Activated CD8-positive, alpha-beta T cell treated with anti-CD3 and anti-CD28 coated beads, Interleukin-2, amount 10 ng/mL, durations not matched to agents 7 days and 5 days (primary cell): Measurements from ENCODE around the gene NXNL1. TPM values are rescaled to one million over a fixed set of nuclear protein-coding genes. Genes with fewer than 3 reads are reported as not detected.

Experiments
- ATAC-seq: fragments of 150-1000 bp; cut with Tn5 transposase; one replicate; pipeline ENCODE4 v1.10.0; 2021; ENCODE audit warnings: moderate library complexity
- CTCF ChIA-PET: fragments of 350-600 bp; sonication (Branson Sonifier 250); formaldehyde crosslinking; loops from one replicate; lab custom pipeline; 2021; ENCODE audit warnings: antibody characterized with exemption; lab: Charles Lee
- POLR2A ChIA-PET: fragments of 350-600 bp; sonication (Branson Sonifier 250); formaldehyde crosslinking; loops from one replicate; lab custom pipeline; 2021; ENCODE audit warnings: antibody characterized with exemption; lab: Charles Lee
- DNase-seq: peaks from one replicate; pipeline ENCODE4 v3.0.0-alpha.2; 2020
- H3K27ac Mint-ChIP-seq: one replicate; pipeline ENCODE4 v1.8.0; 2021; ENCODE audit warnings: mild to moderate bottlenecking, mixed read lengths
- H3K27me3 Mint-ChIP-seq: one replicate; pipeline ENCODE4 v1.8.0; 2021; ENCODE audit warnings: low read depth, mixed read lengths
- H3K36me3 Mint-ChIP-seq: one replicate; pipeline ENCODE4 v1.8.0; 2021; ENCODE audit warnings: low read depth, mixed read lengths
- H3K4me1 Mint-ChIP-seq: one replicate; pipeline ENCODE4 v1.8.0; 2021; ENCODE audit warnings: low read depth, mixed read lengths
- H3K4me3 Mint-ChIP-seq: one replicate; pipeline ENCODE4 v1.8.0; 2021; ENCODE audit warnings: mild to moderate bottlenecking, mixed read lengths
- H3K9me3 Mint-ChIP-seq: one replicate; pipeline ENCODE4 v1.8.0; 2022; ENCODE audit warnings: mixed read lengths; ENCODE audit not compliant: insufficient read depth
- total RNA-seq, 2 experiments: library from RNA; stranded (reverse); gene quantifications; one replicate each; pipeline ENCODE4 v1.2.3, GENCODE V29; 2021

NXNL1 gene
- total RNA-seq, 2 experiments from 2014 or later: not detected

GRCh38 chr19:17497149-17497798 lies 36.5 kb upstream of the NXNL1 start:
- H3K27me3 Mint-ChIP-seq: no peaks in the 10 kb centered on the region
- H3K9me3 Mint-ChIP-seq: no peaks in the 10 kb centered on the region
- peaks cover 35% of the 10 kb centered on the region for H3K4me1 Mint-ChIP-seq
- H3K4me3 Mint-ChIP-seq: no peak overlapping the region
- ATAC-seq: no peak
- H3K27ac Mint-ChIP-seq: peak overlapping the region; percentile 13
- DNase-seq: no peak
- CTCF ChIA-PET: interaction anchor here (0.6 to 5.1 kb wide), 25 partner anchors 8 to 355 kb away, joined by 3 to 50 read pairs (median 9); partner anchors contain the start of genes MVB12A, PGLS and SLC27A1
- H3K36me3 Mint-ChIP-seq: peaks cover 4% of the 10 kb centered on the region
- POLR2A ChIA-PET: no interaction called here

GRCh38 chr19:17496337-17496997 lies 35.7 kb upstream of the NXNL1 start:
- H3K9me3 Mint-ChIP-seq: no peaks in the 10 kb centered on the region
- no peaks in the 10 kb centered on the region for H3K27me3 Mint-ChIP-seq
- peak overlapping the region; percentile 72 for H3K27ac Mint-ChIP-seq
- peaks cover 4% of the 10 kb centered on the region for H3K36me3 Mint-ChIP-seq
- POLR2A ChIA-PET: interaction anchor here (0.8 to 2.0 kb wide), 4 partner anchors 15 to 50 kb away, joined by 3 to 11 read pairs (median 4); partner anchors contain the start of gene PGLS
- H3K4me3 Mint-ChIP-seq: peak overlapping the region; percentile 13
- CTCF ChIA-PET: interaction anchor here (0.6 to 5.1 kb wide), 46 partner anchors 9 to 363 kb away, joined by 3 to 50 read pairs (median 5); partner anchors contain the start of genes BST2, DDA1, FCHO1 and PGLS
- H3K4me1 Mint-ChIP-seq: peaks cover 42% of the 10 kb centered on the region
- peak; percentile 98 for ATAC-seq
- peak; percentile 90 for DNase-seq

GRCh38 chr19:17495639-17496296 lies 35.0 kb upstream of the NXNL1 start:
- CTCF ChIA-PET: interaction anchor here (0.6 to 5.1 kb wide), 47 partner anchors 8 to 364 kb away, joined by 3 to 50 read pairs (median 5); partner anchors contain the start of genes BST2, DDA1, FCHO1 and PGLS
- Mint-ChIP-seq H3K27me3 (no peaks in the 10 kb centered on the region), H3K27ac (peak overlapping the region; percentile 72), H3K9me3 (no peaks in the 10 kb centered on the region), H3K4me3 (peak overlapping the region; percentile 34), H3K4me1 (peaks cover 49% of the 10 kb centered on the region), H3K36me3 (peaks cover 2% of the 10 kb centered on the region)
- POLR2A ChIA-PET: interaction anchor here (0.8 to 2.0 kb wide), 4 partner anchors 16 to 51 kb away, joined by 3 to 11 read pairs (median 4); partner anchors contain the start of gene PGLS
- DNase-seq (no peak), ATAC-seq (no peak)

GRCh38 chr19:17491287-17491686 lies 30.6 kb upstream of the NXNL1 start:
- ATAC-seq (no peak), DNase-seq (no peak)
- CTCF ChIA-PET: no interaction called here
- peaks cover 57% of the 10 kb centered on the region for H3K4me1 Mint-ChIP-seq
- no peak overlapping the region for H3K4me3 Mint-ChIP-seq
- peaks cover 7% of the 10 kb centered on the region for H3K36me3 Mint-ChIP-seq
- H3K27me3 Mint-ChIP-seq: no peaks in the 10 kb centered on the region
- peak overlapping the region; percentile 92 for H3K27ac Mint-ChIP-seq
- POLR2A ChIA-PET: interaction anchor here (0.6 kb wide), 1 partner anchor 70 kb away, joined by 4 read pairs; no protein-coding TSS in a partner anchor
- H3K9me3 Mint-ChIP-seq: no peaks in the 10 kb centered on the region

DNA sequence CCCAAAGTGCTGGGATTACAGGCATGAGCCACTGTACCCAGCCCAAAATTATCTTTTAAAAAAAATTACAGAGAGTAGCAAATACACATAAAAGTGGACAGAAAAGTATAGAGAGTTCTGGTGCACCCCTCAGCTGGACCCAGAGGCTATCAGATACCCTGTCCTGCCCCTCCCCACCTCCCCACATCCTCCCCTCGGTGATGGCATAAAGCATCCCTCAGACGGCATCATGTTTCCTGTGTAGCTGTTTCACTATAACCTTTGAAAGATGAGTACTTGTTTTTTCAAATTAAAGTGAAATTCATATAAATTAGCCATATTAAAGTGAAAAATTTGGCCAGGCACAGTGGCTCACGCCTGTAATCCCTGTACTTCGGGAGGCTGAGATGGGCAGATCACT lies 29.7 kb upstream of the NXNL1 start:
- DNase-seq (peak; percentile 81), ATAC-seq (peak; percentile 35)
- peak overlapping the region; percentile 92 for H3K27ac Mint-ChIP-seq
- H3K9me3 Mint-ChIP-seq: no peaks in the 10 kb centered on the region
- ChIA-PET POLR2A (interaction anchor here (0.6 to 1.5 kb wide), 3 partner anchors 17 to 357 kb away, joined by 3 to 4 read pairs (median 3); partner anchors contain the start of gene JAK3), CTCF (interaction anchor here (1.4 kb wide), 1 partner anchor 33 kb away, joined by 3 read pairs; no protein-coding TSS in a partner anchor)
- peaks cover 7% of the 10 kb centered on the region for H3K36me3 Mint-ChIP-seq
- H3K4me3 Mint-ChIP-seq: no peak overlapping the region
- no peaks in the 10 kb centered on the region for H3K27me3 Mint-ChIP-seq
- H3K4me1 Mint-ChIP-seq: peaks cover 52% of the 10 kb centered on the region

DNA sequence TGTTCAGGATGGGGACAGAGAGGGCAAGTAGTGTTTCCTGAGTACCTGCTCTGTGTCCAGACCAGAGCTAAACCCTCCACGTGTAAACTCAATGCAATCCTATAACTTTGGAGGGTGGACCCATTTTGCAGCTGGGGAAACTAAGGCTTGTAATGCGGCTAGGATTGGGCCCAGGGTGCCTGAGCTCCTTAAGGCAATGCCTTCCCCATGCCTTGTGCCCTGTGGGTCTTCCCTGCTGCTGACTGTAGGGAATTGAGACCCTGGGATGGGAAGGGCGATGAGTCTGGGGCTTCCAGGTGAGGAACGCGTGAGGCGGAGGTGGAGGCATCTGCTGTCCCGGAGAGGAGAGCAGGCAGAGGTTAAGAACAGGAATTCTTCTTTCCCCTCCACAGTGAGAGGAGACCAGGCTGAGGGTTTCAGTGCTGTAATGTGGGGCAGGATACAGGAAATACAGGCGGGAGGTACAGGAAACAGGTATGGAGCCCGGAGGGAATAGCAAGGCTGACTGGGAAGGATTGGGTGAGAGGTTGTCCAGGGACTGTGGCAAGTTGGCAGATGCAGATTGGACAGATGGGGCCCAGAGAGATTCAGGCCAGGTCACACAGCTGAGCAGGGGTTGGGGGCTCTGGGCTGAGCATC lies 28.8 kb upstream of the NXNL1 start:
- no peak for ATAC-seq
- H3K4me3 Mint-ChIP-seq: peak overlapping the region; percentile 34
- POLR2A ChIA-PET: interaction anchor here (0.9 to 1.5 kb wide), 2 partner anchors 21 to 358 kb away, joined by 3 read pairs; partner anchors contain the start of gene JAK3

DNA sequence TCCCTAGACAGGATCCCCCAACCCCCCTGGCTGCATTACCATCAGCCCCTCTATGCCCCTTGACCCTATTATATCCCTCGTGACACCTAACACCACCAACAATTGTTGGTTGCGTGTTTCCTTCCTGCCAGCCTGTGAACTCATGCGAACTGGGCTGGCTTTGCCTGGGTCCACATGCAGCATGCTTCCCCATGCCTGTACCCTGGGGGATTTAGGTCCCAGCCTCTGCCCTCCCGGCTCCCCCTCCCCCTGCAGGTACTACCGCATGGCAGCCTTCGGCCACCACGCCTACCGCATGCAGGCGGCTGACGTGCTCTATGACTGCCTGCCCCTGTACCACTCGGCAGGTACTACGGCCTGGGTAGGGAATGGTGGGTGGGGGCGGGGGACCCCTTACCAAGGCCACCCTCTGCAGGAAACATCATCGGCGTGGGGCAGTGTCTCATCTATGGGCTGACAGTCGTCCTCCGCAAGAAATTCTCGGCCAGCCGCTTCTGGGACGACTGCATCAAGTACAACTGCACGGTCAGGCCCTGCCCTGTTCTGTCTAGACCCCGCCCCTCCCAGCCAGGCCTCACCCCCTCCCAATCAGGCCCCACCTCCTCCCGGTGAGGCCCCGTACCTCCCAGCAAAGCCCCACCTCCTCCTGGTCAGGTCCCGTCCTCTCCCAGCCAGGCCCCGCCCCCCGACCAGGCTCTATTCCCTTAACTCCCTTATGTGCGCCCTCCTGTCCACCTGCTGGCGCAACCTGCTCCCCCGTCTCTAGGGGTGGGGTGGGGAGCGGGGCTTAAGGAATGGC lies 28.1 kb upstream of the NXNL1 start:
- DNase-seq: peak; percentile 89
- Mint-ChIP-seq H3K27ac (peak overlapping the region; percentile 92), H3K27me3 (no peaks in the 10 kb centered on the region), H3K36me3 (peaks cover 7% of the 10 kb centered on the region), H3K9me3 (no peaks in the 10 kb centered on the region), H3K4me3 (peak overlapping the region; percentile 73), H3K4me1 (peaks cover 52% of the 10 kb centered on the region)
- CTCF ChIA-PET: interaction anchor here (1.0 to 1.6 kb wide), 3 partner anchors 8 to 15 kb away, joined by 3 to 12 read pairs (median 3); no protein-coding TSS in a partner anchor
- peak; percentile 92 for ATAC-seq
- POLR2A ChIA-PET: interaction anchor here (0.6 to 1.5 kb wide), 2 partner anchors 83 to 359 kb away, joined by 3 to 4 read pairs; partner anchors contain the start of genes BST2 and JAK3

More for the DNA sequence above, 28.8 kb upstream of the NXNL1 start:
- CTCF ChIA-PET: interaction anchor here (0.7 to 1.4 kb wide), 3 partner anchors 8 to 84 kb away, joined by 3 read pairs; no protein-coding TSS in a partner anchor
- H3K9me3 Mint-ChIP-seq: no peaks in the 10 kb centered on the region
- H3K36me3 Mint-ChIP-seq: peaks cover 7% of the 10 kb centered on the region
- DNase-seq: no peak
- H3K27ac Mint-ChIP-seq: peak overlapping the region; percentile 92
- H3K4me1 Mint-ChIP-seq: peaks cover 52% of the 10 kb centered on the region
- no peaks in the 10 kb centered on the region for H3K27me3 Mint-ChIP-seq

- peak overlapping the region; percentile 92 for H3K27ac Mint-ChIP-seq
- POLR2A ChIA-PET: interaction anchor here (0.6 kb wide), 1 partner anchor 82 kb away, joined by 4 read pairs; the partner anchor contains the start of gene BST2
Measured at GRCh38 chr19:17487284-17488121, 26.8 kb upstream of the NXNL1 start.

GRCh38 chr19:17486545-17487240 lies 26.0 kb upstream of the NXNL1 start:
- no peak for DNase-seq
- ChIA-PET POLR2A (no interaction called here), CTCF (interaction anchor here (1.6 kb wide), 1 partner anchor 10 kb away, joined by 12 read pairs; no protein-coding TSS in a partner anchor)
- peaks cover 47% of the 10 kb centered on the region for H3K4me1 Mint-ChIP-seq
- H3K36me3 Mint-ChIP-seq: peaks cover 7% of the 10 kb centered on the region
- H3K27ac Mint-ChIP-seq: no peak overlapping the region
- H3K4me3 Mint-ChIP-seq: no peak overlapping the region
- no peak for ATAC-seq
- H3K27me3 Mint-ChIP-seq: no peaks in the 10 kb centered on the region
- no peaks in the 10 kb centered on the region for H3K9me3 Mint-ChIP-seq

More at GRCh38 chr19:17487284-17488121, 26.8 kb upstream of the NXNL1 start:
- Mint-ChIP-seq H3K9me3 (no peaks in the 10 kb centered on the region), H3K36me3 (peaks cover 7% of the 10 kb centered on the region), H3K4me1 (peaks cover 52% of the 10 kb centered on the region), H3K4me3 (peak overlapping the region; percentile 42), H3K27me3 (no peaks in the 10 kb centered on the region)
- ATAC-seq (no peak), DNase-seq (no peak)
- CTCF ChIA-PET: interaction anchor here (1.0 to 1.6 kb wide), 2 partner anchors 9 to 14 kb away, joined by 3 to 12 read pairs; no protein-coding TSS in a partner anchor
